K562 treated with DMSO at 1 percent for 12 hours (cell line): ENCODE results near the gene OR51B5. TPM values are rescaled to one million over a fixed set of nuclear protein-coding genes. Genes with fewer than 3 reads are reported as not detected.

Experiments
- total RNA-seq: library from RNA; unstranded; fragments of 300-600 nt; gene quantifications from 2 replicates; pipeline ENCODE4 v1.2.3, GENCODE V29; 2022; ENCODE audit not compliant: insufficient read depth

The OR51B5 gene, protein sequence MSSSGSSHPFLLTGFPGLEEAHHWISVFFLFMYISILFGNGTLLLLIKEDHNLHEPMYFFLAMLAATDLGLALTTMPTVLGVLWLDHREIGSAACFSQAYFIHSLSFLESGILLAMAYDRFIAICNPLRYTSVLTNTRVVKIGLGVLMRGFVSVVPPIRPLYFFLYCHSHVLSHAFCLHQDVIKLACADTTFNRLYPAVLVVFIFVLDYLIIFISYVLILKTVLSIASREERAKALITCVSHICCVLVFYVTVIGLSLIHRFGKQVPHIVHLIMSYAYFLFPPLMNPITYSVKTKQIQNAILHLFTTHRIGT
- total RNA-seq = 36.4 and 64.3 TPM in 2 replicates

DNA sequence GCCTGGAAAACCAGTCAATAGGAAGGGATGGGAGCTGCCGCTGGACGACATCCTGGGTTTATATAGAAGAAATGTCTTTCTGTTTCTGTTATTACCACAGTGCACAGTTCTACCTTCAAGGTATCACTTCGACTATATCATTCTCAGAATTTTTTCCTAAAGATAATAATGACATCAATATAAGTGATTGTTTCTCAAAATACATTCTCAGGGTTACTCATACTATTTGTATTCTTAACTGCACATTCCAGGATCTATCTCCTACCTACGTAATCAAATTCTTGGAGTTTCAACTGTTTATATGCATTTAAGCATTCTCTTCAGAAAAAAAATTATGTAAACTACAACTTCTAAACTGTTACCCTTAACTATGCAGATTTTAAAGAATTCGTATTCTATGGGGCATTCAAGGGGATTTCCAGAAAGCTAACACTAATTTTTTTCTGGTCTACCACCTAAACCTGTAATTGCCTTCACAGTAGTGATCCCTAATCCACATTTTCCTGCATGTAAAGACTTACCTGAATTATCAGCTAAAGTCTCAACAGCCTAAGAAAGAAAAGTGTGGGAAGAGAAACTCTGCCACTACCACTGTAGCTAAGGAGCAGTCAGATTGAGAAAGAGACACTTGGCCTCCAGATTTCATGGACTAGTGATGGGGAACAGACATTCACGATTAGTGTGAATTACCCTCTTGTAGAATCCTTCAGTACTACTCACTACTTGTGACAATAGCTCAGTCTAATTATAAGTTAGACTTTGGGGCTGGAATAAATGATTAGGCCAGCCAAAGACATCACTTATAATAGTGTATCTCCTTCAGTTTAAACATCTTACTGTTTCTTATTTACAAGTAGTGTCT lies at the start of gene OR51B5:
TSS of gene OR51B5 (minus strand) at position 51 of the 862 bp plus-strand sequence. CDS start at position 51, 0 bp downstream.

DNA sequence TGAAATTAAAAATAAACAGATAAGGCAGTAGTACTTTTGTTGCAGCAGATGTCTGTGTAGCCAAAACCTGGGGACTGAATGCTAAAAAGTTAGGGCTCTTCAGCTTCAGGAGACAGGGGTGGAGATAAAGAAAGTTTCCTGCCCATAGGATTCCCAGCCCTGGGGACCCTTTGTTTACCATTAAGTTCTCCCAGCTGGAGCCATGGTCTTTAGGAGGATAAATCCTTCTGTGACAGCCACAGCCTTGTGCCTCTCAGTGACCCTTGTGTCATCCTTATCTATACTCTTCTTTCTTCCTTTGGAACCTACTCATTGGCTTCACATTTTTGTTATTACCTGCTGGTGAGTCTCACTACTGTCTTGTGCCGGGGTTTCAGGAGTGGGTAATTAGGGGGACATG lies 40.3 kb upstream of the OR51B5 start, which contains the start of gene OR51M1:
TSS of gene OR51M1 (plus strand) at position 237 of the 400 bp plus-strand sequence. CDS start 5,587 bp downstream, outside the sequence.

DNA sequence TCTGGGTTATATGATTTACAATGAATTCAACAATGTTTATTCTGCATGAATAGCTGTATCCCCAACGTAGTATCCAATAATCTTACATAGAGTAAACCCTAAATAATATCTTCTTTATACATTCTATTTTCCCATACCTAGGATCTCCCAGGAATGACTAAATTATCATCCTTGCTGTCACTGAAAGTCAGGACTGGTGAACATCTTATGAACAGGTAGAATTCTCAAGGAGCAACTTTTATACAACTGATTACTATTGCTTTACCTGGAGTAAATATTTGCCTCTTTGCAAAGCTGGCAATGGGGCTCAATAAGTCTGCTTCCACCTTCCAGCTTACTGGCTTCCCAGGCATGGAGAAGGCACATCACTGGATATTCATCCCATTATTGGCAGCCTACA lies 7.9 kb upstream of the OR51B5 start, which contains the start of gene OR51B6:
TSS of gene OR51B6 (plus strand) at position 301 of the 400 bp plus-strand sequence. CDS start at position 301, 0 bp downstream.

DNA sequence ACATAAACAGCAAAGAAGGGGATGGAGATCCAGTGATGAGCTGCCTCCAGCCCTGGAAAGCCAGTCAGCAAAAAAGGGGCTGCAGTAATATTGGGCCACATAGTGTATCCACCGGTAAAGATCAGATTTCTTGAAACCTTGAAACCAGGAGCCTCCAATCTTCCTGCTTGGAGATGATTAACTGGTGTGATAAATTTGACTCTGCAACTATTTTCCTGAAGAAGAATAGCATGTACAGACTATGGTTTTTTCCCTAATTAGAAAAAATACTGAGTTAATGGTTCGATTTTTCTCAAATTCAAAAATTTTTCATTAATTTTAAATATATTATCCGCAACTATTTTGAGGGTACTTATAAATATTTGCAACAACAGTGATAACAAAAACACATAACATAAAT lies 19.1 kb downstream of the OR51B5 start, which contains the start of gene OR51B2:
TSS of gene OR51B2 (minus strand) at position 101 of the 400 bp plus-strand sequence. CDS start at position 101, 0 bp downstream.

DNA sequence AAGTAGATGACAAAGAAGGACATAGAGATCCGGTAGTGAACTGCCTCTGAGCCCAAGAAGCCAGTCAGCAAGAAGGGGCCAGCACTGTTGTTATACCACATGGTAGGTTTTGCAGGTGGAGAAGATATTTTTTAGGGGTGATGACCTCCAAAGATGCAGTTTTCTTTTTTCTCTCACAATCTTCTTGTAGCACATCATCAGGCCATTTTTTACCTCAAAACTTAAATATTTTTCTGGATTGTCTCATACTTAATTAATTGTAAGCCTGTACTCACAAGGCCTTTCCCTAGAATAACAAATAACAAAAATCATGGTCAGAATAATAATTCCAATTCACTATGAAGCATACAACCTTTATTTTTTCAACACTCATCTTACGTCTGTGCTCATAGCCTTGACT lies 41.5 kb downstream of the OR51B5 start, which contains the start of gene OR51B4:
TSS of gene OR51B4 (minus strand) at position 101 of the 400 bp plus-strand sequence. CDS start at position 101, 0 bp downstream.

Other genes with a start within 250 kb of the OR51B5 start
- gene OR52A5, start 205.2 kb downstream of the OR51B5 start, total RNA-seq = 0.20 TPM in 1 of 2 replicates, not detected in the other
- gene OR52A1, start 188.8 kb downstream of the OR51B5 start, total RNA-seq = not detected in 2 replicates
- not detected in 2 replicates for gene OR51V1, start 142.8 kb downstream of the OR51B5 start, total RNA-seq
- not detected in 2 replicates for gene HBB, start 116.5 kb downstream of the OR51B5 start, total RNA-seq
- 3.1 and 8.7 TPM in 2 replicates for gene HBD, start 109.0 kb downstream of the OR51B5 start, total RNA-seq
- 306 and 577 TPM in 2 replicates for gene HBG1, start 93.7 kb downstream of the OR51B5 start, total RNA-seq
- gene HBG2, start 88.7 kb downstream of the OR51B5 start, total RNA-seq = 1,639 and 2,641 TPM in 2 replicates
- 1,099 and 1,561 TPM in 2 replicates for gene HBE1, start 73.6 kb downstream of the OR51B5 start, total RNA-seq
- 17.7 and 70.6 TPM in 2 replicates for gene OR51B4, start 41.6 kb downstream of the OR51B5 start, total RNA-seq
- 2.2 TPM in 1 of 2 replicates, not detected in the other for gene OR51B2, start 19.2 kb downstream of the OR51B5 start, total RNA-seq
- not detected in 2 replicates for gene OR51B6, start 8.0 kb upstream of the OR51B5 start, total RNA-seq
- not detected in 2 replicates for gene OR51M1, start 40.3 kb upstream of the OR51B5 start, total RNA-seq
- not detected in 2 replicates for gene OR51Q1, start 78.6 kb upstream of the OR51B5 start, total RNA-seq
- gene OR51I1, start 98.0 kb upstream of the OR51B5 start, total RNA-seq = not detected in 2 replicates
- not detected in 2 replicates for gene OR51I2, start 105.8 kb upstream of the OR51B5 start, total RNA-seq
- not detected in 2 replicates for gene OR52D1, start 145.2 kb upstream of the OR51B5 start, total RNA-seq
- not detected in 2 replicates for gene UBQLN3, start 166.4 kb upstream of the OR51B5 start, total RNA-seq
- 0.63 TPM in 1 of 2 replicates, not detected in the other for gene UBQLNL, start 173.2 kb upstream of the OR51B5 start, total RNA-seq
- 0.78 TPM in 1 of 2 replicates, not detected in the other for gene OR52H1, start 205.0 kb upstream of the OR51B5 start, total RNA-seq
- gene OR52B6, start 237.4 kb upstream of the OR51B5 start, total RNA-seq = not detected in 2 replicates